ENCODE results near the gene RAC3.

DNA sequence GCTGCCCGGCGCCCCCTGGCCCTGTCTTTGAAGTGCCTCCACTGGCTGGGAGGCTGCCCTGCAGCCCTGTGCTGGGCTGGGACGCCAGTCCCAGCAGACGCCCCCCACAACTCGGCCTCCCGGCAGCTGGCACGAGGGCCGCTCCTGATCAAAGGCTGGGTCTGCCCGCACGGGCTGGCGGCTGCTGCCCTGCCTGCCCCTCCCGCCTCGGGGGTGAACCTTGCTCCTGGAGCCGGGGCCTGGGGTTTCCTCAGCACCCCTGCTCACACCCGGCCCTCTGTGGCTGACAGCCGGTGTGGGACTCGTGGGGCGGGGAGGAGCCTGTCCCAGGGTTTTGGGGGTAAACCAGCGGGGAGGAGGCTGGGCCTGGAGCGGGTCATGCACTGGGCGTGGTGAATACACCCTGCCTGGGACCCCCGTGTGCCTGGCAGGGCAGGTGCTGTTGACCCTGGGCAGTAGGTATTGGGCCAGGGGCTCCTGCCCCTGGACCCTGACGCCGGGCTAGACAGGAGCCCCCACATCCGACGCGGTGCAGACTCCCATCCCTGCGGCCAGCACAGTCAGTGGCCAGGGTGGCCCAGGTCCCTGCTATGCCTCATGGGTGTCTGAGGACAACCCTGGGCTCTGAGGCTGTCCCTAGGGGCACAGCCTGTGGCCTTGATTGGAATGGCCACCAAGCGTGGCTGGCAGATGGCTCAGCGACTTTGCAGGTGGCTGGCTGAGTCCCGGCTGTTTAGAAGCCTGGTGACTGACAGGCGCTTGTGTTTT is 30.5 kb upstream of the RAC3 start:
- TF ChIP-seq CTCF (conservative IDR thresholded peaks at IDR 0.05; ENCODE audit: low read length) (no peak), EZH2phosphoT487 (IDR thresholded peaks at IDR 0.05; ENCODE audit: borderline replicate concordance, low read depth, low read length) (no peak)

Measured in OCI-LY7 (cell line).